ENCODE measurements around the gene ITGB7.

GRCh38 chr12:53217931-53218307 lies 10.9 kb upstream of the ITGB7 start:
- no peak for TF ChIP-seq CTCF (optimal IDR thresholded peaks at IDR 0.05 in 1 of 3, IDR thresholded peaks at IDR 0.05 in 1 of 3, conservative IDR thresholded peaks at IDR 0.05 in 1 of 3; ENCODE audit: extremely low read depth in 1 of 3, insufficient read depth in 2 of 3, low read length in 3 of 3)
- no peak for TF ChIP-seq EZH2 (IDR thresholded peaks at IDR 0.05; ENCODE audit: low read length)

Measured in keratinocyte (primary cell).